CD14-positive monocyte (primary cell): Measurements from ENCODE around the gene MADD. TPM values are rescaled to one million over a fixed set of nuclear protein-coding genes. Genes with fewer than 3 reads are reported as not detected.
A peak's percentile ranks its signal among the peaks of the same experiment; 100 is the strongest.

ENCODE experiments used
- DNase-seq, 3 donors: peaks; one replicate each; pipeline ENCODE4 v3.0.0-alpha.2; 2011 to 2022
- H2AFZ ChIP-seq: 2 replicates; pipeline ENCODE4 v1.6.0; 2012; ENCODE audit warnings: mild to moderate bottlenecking, low read depth, low read length, inconsistent platforms; ENCODE audit not compliant: insufficient read depth, poor library complexity, severe bottlenecking
- H3K27ac ChIP-seq, 2 donors: 1 replicate in 1 of 2; 2 replicates in 1 of 2; pipeline ENCODE4 v1.5.1; 2012 to 2013; ENCODE audit warnings: low read length in 2 of 2, control low read depth in 1 of 2, inconsistent platforms in 1 of 2, low read depth in 1 of 2, mild to moderate bottlenecking in 1 of 2
- H3K27me3 ChIP-seq, 2 donors: one replicate each; pipeline versions ENCODE4 v1.6.0 to v1.6.1; 2011 to 2013; ENCODE audit warnings: low read length in 2 of 2; ENCODE audit not compliant: control insufficient read depth in 2 of 2, insufficient read depth in 2 of 2
- H3K36me3 ChIP-seq, 2 donors: replicated peaks in 1 of 2; 1 replicate in 1 of 2; 2 replicates in 1 of 2; pipeline versions ENCODE4 v1.5.1 to v1.6.1; 2012 to 2013; ENCODE audit warnings: low read length in 2 of 2, control low read depth in 1 of 2, inconsistent platforms in 1 of 2, mild to moderate bottlenecking in 1 of 2; ENCODE audit not compliant: insufficient read depth in 2 of 2, control insufficient read depth in 1 of 2
- H3K4me1 ChIP-seq, 2 donors: 1 replicate in 1 of 2; 2 replicates in 1 of 2; pipeline versions ENCODE4 v1.5.1 to v1.6.1; 2012 to 2013; ENCODE audit warnings: low read length in 2 of 2, control low read depth in 1 of 2, inconsistent platforms in 1 of 2, mild to moderate bottlenecking in 1 of 2, moderate library complexity in 1 of 2; ENCODE audit not compliant: insufficient read depth in 2 of 2, control insufficient read depth in 1 of 2
- H3K4me2 ChIP-seq: replicated peaks from 2 replicates; pipeline ENCODE3; 2012; ENCODE audit warnings: low read length, moderate library complexity, mild to moderate bottlenecking; ENCODE audit not compliant: poor library complexity, severe bottlenecking; ENCODE audit errors: extremely low read depth
- H3K4me3 ChIP-seq, 3 experiments: fragments of 200-600 bp in 1 of 3; sonication (generic) in 1 of 3; replicated peaks in 1 of 3; 1 replicate in 2 of 3; 2 replicates in 1 of 3; pipeline ENCODE4 v1.5.1; 2011 to 2013; ENCODE audit warnings: low read length in 3 of 3, mild to moderate bottlenecking in 3 of 3, control low read depth in 2 of 3, low read depth in 2 of 3, inconsistent platforms in 1 of 3, moderate library complexity in 1 of 3
- H3K79me2 ChIP-seq: 2 replicates; pipeline ENCODE4 v1.6.0; 2012; ENCODE audit warnings: mild to moderate bottlenecking, control low read depth, inconsistent platforms, low read length, moderate library complexity; ENCODE audit not compliant: insufficient read depth
- H3K9ac ChIP-seq: 2 replicates; pipeline ENCODE4 v1.6.0; 2017; ENCODE audit warnings: low read length, mild to moderate bottlenecking; ENCODE audit not compliant: insufficient read depth, poor library complexity, severe bottlenecking
- H3K9me3 ChIP-seq, 2 donors: replicated peaks in 1 of 2; 1 replicate in 1 of 2; 2 replicates in 1 of 2; pipeline versions ENCODE4 v1.5.1 to v1.6.1; 2012 to 2013; ENCODE audit warnings: low read length in 2 of 2, control low read depth in 1 of 2; ENCODE audit not compliant: control insufficient read depth in 1 of 2, insufficient read depth in 1 of 2
- H4K20me1 ChIP-seq: 2 replicates; pipeline ENCODE4 v1.6.0; 2012; ENCODE audit warnings: mild to moderate bottlenecking, low read length, control low read depth, moderate library complexity; ENCODE audit not compliant: insufficient read depth
- H3K27ac Mint-ChIP-seq, 7 donors: one replicate each; pipeline ENCODE4 v1.8.0; 2020; ENCODE audit warnings: mild to moderate bottlenecking in 7 of 7, mixed read lengths in 7 of 7, moderate library complexity in 6 of 7, inconsistent platforms in 2 of 7
- H3K27me3 Mint-ChIP-seq, 3 donors: one replicate each; pipeline ENCODE4 v1.8.0; 2021 to 2022; ENCODE audit warnings: low read depth in 3 of 3, mild to moderate bottlenecking in 3 of 3, mixed read lengths in 3 of 3, moderate library complexity in 3 of 3, inconsistent platforms in 1 of 3
- H3K36me3 Mint-ChIP-seq, 2 donors: one replicate each; pipeline ENCODE4 v1.8.0; 2020; ENCODE audit warnings: mixed read lengths in 2 of 2, inconsistent platforms in 1 of 2, mild to moderate bottlenecking in 1 of 2
- H3K4me1 Mint-ChIP-seq: one replicate; pipeline ENCODE4 v1.8.0; 2020; ENCODE audit warnings: mild to moderate bottlenecking, mixed read lengths
- H3K4me3 Mint-ChIP-seq, 2 donors: one replicate each; pipeline ENCODE4 v1.8.0; 2020; ENCODE audit warnings: mild to moderate bottlenecking in 2 of 2, mixed read lengths in 2 of 2, moderate library complexity in 1 of 2
- H3K9me3 Mint-ChIP-seq, 7 donors: one replicate each; pipeline ENCODE4 v1.8.0; 2020 to 2022; ENCODE audit warnings: mixed read lengths in 7 of 7, mild to moderate bottlenecking in 6 of 7, moderate library complexity in 6 of 7, inconsistent platforms in 2 of 7
- CTCF ChIP-seq: fragments of 200-600 bp; IDR thresholded peaks from one replicate; pipeline ENCODE4 v1.8.0; 2022; ENCODE audit warnings: antibody characterized with exemption, mild to moderate bottlenecking
- WGBS: methylation state at CpG from one replicate; pipeline ENCODE4 v1.1.5; 2013; ENCODE audit warnings: missing lambda C conversion rate; ENCODE audit not compliant: insufficient coverage; 5-methylcytosine and 5-hydroxymethylcytosine counted together
- intact Hi-C, 2 donors: fragments of 100-400 bp; cut with micrococcal nuclease; formaldehyde crosslinking; loops; one replicate each; pipeline versions ENCODE4 v1.15.0 to v1.15.1; 2023
- polyA plus RNA-seq, 3 donors: library from polyadenylated mRNA; depleted of rRNA in 1 of 3; unstranded in 2 of 3; stranded (reverse) in 1 of 3; fragments of 300-500 nt in 2 of 3; fragments of >200 nt in 1 of 3; fragmentation: Illumina TruSeq in 2 of 3; gene quantifications; 1 replicate in 2 of 3; 2 replicates in 1 of 3; pipeline ENCODE4 v1.2.3, GENCODE V29; 2012 to 2021

Gene MADD
- polyA plus RNA-seq, 3 donors = 6.4 to 58.1 (median 12.2) TPM

- TF ChIP-seq CTCF = no peak
- Histone ChIP-seq H4K20me1 (peaks cover 31% of the 10 kb centered on the region), H3K4me1 (peaks cover 0 to 6% of the 10 kb centered on the region in 2 donors), H3K4me2 (no peak overlapping the region), H3K36me3 (peaks cover 3 to 21% of the 10 kb centered on the region in 2 donors), H3K27me3 (no peaks in the 10 kb centered on the region), H3K79me2 (no peaks in the 10 kb centered on the region), H3K9me3 (no peaks in the 10 kb centered on the region), H3K27ac (no peak overlapping the region), H3K9ac (no peak overlapping the region), H2AFZ (no peak overlapping the region), H3K4me3 (no peak overlapping the region)
- no peaks in the 10 kb centered on the region for H3K27me3 Mint-ChIP-seq
- intact Hi-C loops = no loop called here
- peaks cover 8% of the 10 kb centered on the region for H3K4me1 Mint-ChIP-seq
- no peaks in the 10 kb centered on the region for H3K9me3 Mint-ChIP-seq
- WGBS = 91% methylated on average over 9 of the region's 12 CpGs
- peaks cover 63 to 64% of the 10 kb centered on the region in 2 donors for H3K36me3 Mint-ChIP-seq
- no peak overlapping the region for H3K4me3 Mint-ChIP-seq
- DNase-seq = no peak
- H3K27ac Mint-ChIP-seq = peak overlapping the region in 1 of 7 donors; percentile 42
These were observed 54.6 kb downstream of the MADD start for GRCh38 chr11:47324520-47324919.

- Histone ChIP-seq H3K36me3 (peaks cover 0 to 21% of the 10 kb centered on the region in 2 donors), H3K4me1 (peaks cover 0 to 6% of the 10 kb centered on the region in 2 donors), H3K27me3 (no peaks in the 10 kb centered on the region), H3K4me2 (no peak overlapping the region), H3K9me3 (no peaks in the 10 kb centered on the region), H3K27ac (no peak overlapping the region), H3K4me3 (no peak overlapping the region), H4K20me1 (peaks cover 41% of the 10 kb centered on the region), H3K79me2 (no peaks in the 10 kb centered on the region), H3K9ac (no peak overlapping the region), H2AFZ (no peak overlapping the region)
- peaks cover 68 to 69% of the 10 kb centered on the region in 2 donors for H3K36me3 Mint-ChIP-seq
- H3K27ac Mint-ChIP-seq = peak overlapping the region in 2 of 7 donors; percentile 26 to 32
- no peak for TF ChIP-seq CTCF
- no peaks in the 10 kb centered on the region for H3K9me3 Mint-ChIP-seq
- peaks cover 8% of the 10 kb centered on the region for H3K4me1 Mint-ChIP-seq
- H3K4me3 Mint-ChIP-seq = no peak overlapping the region
- intact Hi-C loops = no loop called here
- H3K27me3 Mint-ChIP-seq = no peaks in the 10 kb centered on the region
- WGBS = 40% methylated on average over 9 of the region's 15 CpGs
- no peak for DNase-seq
These were observed 55.5 kb downstream of the MADD start for GRCh38 chr11:47325271-47326041.
